ENCODE results near the gene FUT8.

FUT8 gene

DNA sequence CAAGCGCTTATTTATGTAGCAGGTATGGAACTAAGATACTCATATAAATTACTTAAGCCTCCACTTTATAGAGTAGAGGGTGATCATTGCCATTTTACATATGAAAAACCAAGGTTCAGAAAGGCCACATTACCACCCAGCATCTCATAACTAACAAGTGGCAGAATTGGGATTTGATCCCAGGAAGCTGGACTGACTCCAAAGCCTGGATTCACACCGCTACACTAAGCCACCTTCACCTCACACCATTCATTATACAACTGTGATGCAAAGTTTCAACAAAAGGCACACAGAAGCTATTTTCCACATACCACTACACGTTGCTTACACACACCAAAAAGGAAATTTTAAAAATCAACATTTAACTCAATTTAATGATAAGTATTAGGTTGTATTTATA, 370.6 kb downstream of the FUT8 start:
- no peak for DNase-seq (ENCODE audit: low read depth)
- in situ Hi-C loops (cut with HindIII; ENCODE audit: low sequenced_read_pairs) = no loop called here
- TF ChIP-seq, protein P1, sequence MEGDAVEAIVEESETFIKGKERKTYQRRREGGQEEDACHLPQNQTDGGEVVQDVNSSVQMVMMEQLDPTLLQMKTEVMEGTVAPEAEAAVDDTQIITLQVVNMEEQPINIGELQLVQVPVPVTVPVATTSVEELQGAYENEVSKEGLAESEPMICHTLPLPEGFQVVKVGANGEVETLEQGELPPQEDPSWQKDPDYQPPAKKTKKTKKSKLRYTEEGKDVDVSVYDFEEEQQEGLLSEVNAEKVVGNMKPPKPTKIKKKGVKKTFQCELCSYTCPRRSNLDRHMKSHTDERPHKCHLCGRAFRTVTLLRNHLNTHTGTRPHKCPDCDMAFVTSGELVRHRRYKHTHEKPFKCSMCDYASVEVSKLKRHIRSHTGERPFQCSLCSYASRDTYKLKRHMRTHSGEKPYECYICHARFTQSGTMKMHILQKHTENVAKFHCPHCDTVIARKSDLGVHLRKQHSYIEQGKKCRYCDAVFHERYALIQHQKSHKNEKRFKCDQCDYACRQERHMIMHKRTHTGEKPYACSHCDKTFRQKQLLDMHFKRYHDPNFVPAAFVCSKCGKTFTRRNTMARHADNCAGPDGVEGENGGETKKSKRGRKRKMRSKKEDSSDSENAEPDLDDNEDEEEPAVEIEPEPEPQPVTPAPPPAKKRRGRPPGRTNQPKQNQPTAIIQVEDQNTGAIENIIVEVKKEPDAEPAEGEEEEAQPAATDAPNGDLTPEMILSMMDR (IDR thresholded peaks at IDR 0.05; ENCODE audit: low read depth, low read length, missing control alignments) = no peak
- H3K4me3 ChIP-seq (ENCODE audit: low read depth, low read length) = no peak overlapping the region

DNA sequence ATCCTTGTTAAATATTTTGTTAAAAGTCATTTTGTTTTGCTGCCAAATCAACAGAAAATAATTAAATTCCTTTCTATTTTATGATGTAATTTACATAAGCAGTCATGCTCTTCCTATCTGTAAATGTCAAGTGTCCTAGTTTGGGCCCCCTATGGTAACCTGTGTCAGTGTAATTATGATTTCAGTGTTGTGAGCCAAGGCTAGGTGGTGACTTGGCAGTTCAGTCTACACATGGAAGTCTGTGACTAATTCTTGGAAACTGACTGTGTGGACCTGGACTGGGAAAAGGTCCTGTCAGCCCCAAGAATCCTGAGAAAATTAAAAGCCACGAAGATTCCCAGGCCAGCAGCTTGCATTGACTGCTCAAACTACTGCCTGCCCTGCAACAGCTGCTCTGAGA, 371.0 kb downstream of the FUT8 start:
- no peak for DNase-seq (ENCODE audit: low read depth)
- in situ Hi-C loops (cut with HindIII; ENCODE audit: low sequenced_read_pairs) = no loop called here
- no peak overlapping the region for H3K4me3 ChIP-seq (ENCODE audit: low read depth, low read length)
- TF ChIP-seq, protein P1 (IDR thresholded peaks at IDR 0.05; ENCODE audit: low read depth, low read length, missing control alignments) = no peak

DNA sequence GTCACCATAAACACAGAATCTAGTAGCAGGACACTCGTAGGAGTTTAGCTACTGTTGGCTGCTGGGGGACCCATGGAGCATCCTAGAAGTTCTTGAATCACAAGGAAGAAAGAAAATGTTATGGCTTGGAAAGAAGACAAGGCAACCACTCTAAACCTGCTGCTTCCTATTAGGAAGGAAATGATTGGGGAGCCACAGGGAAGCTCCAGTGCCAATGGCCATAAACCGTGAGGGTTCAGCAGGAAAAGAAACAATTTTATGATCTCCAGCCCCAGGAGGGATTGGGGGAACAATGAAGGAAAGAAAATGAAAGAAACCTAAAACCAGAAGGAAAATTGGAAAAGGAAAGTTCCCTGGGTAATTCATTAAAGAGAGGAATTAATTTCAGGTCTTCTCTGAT, 372.0 kb downstream of the FUT8 start:
- TF ChIP-seq, protein P1 (IDR thresholded peaks at IDR 0.05; ENCODE audit: low read depth, low read length, missing control alignments) = no peak
- no peak for DNase-seq (ENCODE audit: low read depth)
- in situ Hi-C loops (cut with HindIII; ENCODE audit: low sequenced_read_pairs) = no loop called here
- no peak overlapping the region for H3K4me3 ChIP-seq (ENCODE audit: low read depth, low read length)

DNA sequence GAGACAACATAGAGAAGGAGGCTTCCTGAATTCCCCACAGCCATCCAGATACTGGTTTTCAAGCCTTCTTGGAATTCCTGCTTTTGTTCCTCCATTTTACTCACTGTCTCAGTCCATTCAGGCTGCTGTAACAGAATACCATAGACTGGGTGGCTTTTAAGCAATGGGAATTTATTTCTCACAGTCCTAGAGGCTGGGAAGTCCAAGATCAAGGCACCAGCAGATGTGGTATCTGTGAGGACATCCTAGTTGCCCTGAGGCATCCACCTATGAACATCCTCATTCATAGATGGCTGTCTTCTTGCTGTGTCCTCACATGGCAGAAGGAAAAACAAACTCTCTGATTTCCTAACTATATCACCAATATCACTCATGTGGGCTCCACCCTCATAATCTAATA, 374.9 kb downstream of the FUT8 start:
- no peak overlapping the region for H3K4me3 ChIP-seq (ENCODE audit: low read depth, low read length)
- in situ Hi-C loops (cut with HindIII; ENCODE audit: low sequenced_read_pairs) = no loop called here
- TF ChIP-seq, protein P1 (IDR thresholded peaks at IDR 0.05; ENCODE audit: low read depth, low read length, missing control alignments) = no peak
- DNase-seq (ENCODE audit: low read depth) = no peak

DNA sequence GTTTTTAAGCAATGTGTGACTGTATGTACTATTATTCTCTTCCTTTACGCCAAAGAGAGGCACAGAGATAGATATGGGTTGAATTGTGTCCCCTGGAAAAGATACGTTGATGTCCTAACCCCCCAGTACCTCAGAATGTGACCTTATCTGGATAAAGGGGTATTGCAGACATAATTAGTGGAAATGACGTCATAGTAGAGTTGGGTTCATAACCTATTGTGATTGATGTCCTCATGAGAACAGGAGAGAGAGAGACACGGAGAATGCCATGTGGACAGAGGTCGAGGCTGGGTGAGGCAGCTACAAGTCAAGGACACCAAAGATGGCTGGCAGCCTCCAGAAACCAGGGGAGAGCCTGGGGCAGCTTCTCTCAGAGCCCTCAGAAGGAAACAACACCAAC, 376.3 kb downstream of the FUT8 start:
- no peak overlapping the region for H3K4me3 ChIP-seq (ENCODE audit: low read depth, low read length)
- TF ChIP-seq, protein P1 (IDR thresholded peaks at IDR 0.05; ENCODE audit: low read depth, low read length, missing control alignments) = no peak

DNA sequence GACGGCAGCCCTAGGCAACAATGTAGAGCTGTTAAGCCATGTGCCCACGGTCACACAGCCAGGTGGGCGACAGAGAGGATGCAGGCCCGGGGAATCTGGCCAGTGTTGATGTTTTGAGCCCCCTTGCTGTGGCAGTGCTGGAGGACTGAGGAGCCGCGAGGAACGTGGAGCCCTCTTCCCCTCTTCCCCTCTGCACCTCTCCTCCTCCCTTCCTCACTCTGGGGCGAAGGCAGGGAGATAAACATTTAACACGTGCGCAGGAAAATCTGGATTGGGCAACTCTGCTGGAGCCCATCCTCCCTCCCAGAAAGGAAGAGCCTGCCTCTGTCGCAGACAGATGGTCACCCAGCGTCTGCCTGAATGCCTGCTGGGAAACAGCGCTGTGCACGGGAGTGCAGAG, 376.8 kb downstream of the FUT8 start:
- TF ChIP-seq, protein P1 (IDR thresholded peaks at IDR 0.05; ENCODE audit: low read depth, low read length, missing control alignments) = no peak
- in situ Hi-C loops (cut with HindIII; ENCODE audit: low sequenced_read_pairs) = no loop called here

More for the DNA sequence above, 376.3 kb downstream of the FUT8 start:
- DNase-seq (ENCODE audit: low read depth) = no peak
- in situ Hi-C loops (cut with HindIII; ENCODE audit: low sequenced_read_pairs) = no loop called here

More for the DNA sequence above, 376.8 kb downstream of the FUT8 start:
- no peak for DNase-seq (ENCODE audit: low read depth)
- no peak overlapping the region for H3K4me3 ChIP-seq (ENCODE audit: low read depth, low read length)

Measured in astrocyte of the cerebellum (primary cell).